ENCODE measurements around the gene CPXM1.
A peak's percentile ranks its signal among the peaks of the same experiment; 100 is the strongest.
"Not testable (repeated sequence)": the region's sequence is repeated elsewhere in the genome, so short reads cannot be mapped to it uniquely, and the experiment has no call there.

The CPXM1 gene

GRCh38 chr20:2800521-2801285 is at the start of gene CPXM1:
Gene CPXM1 (minus strand): TSS chr20:2800627. CDS start chr20:2800572, 55 bp downstream.
- no peak for DNase-seq

GRCh38 chr20:2849529-2849928 is 49.1 kb upstream of the CPXM1 start:
- DNase-seq = no peak

- no peak for DNase-seq
Observed at GRCh38 chr20:2847802-2848201, 47.4 kb upstream of the CPXM1 start.

- no peak for DNase-seq
Observed at GRCh38 chr20:2846698-2847097, 46.3 kb upstream of the CPXM1 start.

- no peak for DNase-seq
Observed at GRCh38 chr20:2845607-2846006, 45.2 kb upstream of the CPXM1 start.

GRCh38 chr20:2840967-2841531 is 40.6 kb upstream of the CPXM1 start:
- DNase-seq = peak in 1 of 2 donors; percentile 27

GRCh38 chr20:2840138-2840966 is 39.9 kb upstream of the CPXM1 start, which contains the start of the genes PCED1A and VPS16:
Gene PCED1A (minus strand): TSS chr20:2840655. CDS start chr20:2839912, 743 bp downstream.
Gene VPS16 (plus strand): TSS chr20:2840745. CDS start chr20:2840775, 30 bp downstream.
- peak; percentile 79 to 87 for DNase-seq

GRCh38 chr20:2839732-2840137 is 39.3 kb upstream of the CPXM1 start:
- no peak for DNase-seq

- no peak for DNase-seq
Observed at GRCh38 chr20:2838847-2839671, 38.6 kb upstream of the CPXM1 start.

- DNase-seq = no peak
Observed at GRCh38 chr20:2838170-2838797, 37.9 kb upstream of the CPXM1 start.

GRCh38 chr20:2837221-2837960 is 37.0 kb upstream of the CPXM1 start:
- DNase-seq = no peak

GRCh38 chr20:2836035-2836434 is 35.6 kb upstream of the CPXM1 start:
- no peak for DNase-seq

- no peak for DNase-seq
Observed at GRCh38 chr20:2835331-2835796, 34.9 kb upstream of the CPXM1 start.

GRCh38 chr20:2834401-2835110 is 34.1 kb upstream of the CPXM1 start:
- DNase-seq = no peak

- DNase-seq = no peak
Observed at GRCh38 chr20:2833761-2834160, 33.3 kb upstream of the CPXM1 start.

- DNase-seq = not testable (repeated sequence)
Observed at GRCh38 chr20:2831206-2831605, 30.8 kb upstream of the CPXM1 start.

- DNase-seq = no peak
Observed at GRCh38 chr20:2829376-2829775, 28.9 kb upstream of the CPXM1 start.

- no peak for DNase-seq
Observed at GRCh38 chr20:2826655-2827054, 26.2 kb upstream of the CPXM1 start.

GRCh38 chr20:2825761-2826160 is 25.3 kb upstream of the CPXM1 start:
- no peak for DNase-seq

- DNase-seq = no peak
Observed at GRCh38 chr20:2822073-2822472, 21.6 kb upstream of the CPXM1 start.

Data from stimulated activated CD4-positive, alpha-beta T cell treated with anti-CD3 and anti-CD28 coated beads, Interleukin-2, amount 100 ng/mL, for 48 hours (primary cell).